ENCODE results near the gene ZNF543. TPM values are rescaled to one million over a fixed set of nuclear protein-coding genes. Genes with fewer than 3 reads are reported as not detected.

The ZNF543 gene
- total and polyA plus RNA-seq, 9 of the 15 experiments (the other 6 are each of a cell fraction or from before 2014, with no cell fraction given), result 0.14 to 5.5 (median 2.4) TPM

DNA sequence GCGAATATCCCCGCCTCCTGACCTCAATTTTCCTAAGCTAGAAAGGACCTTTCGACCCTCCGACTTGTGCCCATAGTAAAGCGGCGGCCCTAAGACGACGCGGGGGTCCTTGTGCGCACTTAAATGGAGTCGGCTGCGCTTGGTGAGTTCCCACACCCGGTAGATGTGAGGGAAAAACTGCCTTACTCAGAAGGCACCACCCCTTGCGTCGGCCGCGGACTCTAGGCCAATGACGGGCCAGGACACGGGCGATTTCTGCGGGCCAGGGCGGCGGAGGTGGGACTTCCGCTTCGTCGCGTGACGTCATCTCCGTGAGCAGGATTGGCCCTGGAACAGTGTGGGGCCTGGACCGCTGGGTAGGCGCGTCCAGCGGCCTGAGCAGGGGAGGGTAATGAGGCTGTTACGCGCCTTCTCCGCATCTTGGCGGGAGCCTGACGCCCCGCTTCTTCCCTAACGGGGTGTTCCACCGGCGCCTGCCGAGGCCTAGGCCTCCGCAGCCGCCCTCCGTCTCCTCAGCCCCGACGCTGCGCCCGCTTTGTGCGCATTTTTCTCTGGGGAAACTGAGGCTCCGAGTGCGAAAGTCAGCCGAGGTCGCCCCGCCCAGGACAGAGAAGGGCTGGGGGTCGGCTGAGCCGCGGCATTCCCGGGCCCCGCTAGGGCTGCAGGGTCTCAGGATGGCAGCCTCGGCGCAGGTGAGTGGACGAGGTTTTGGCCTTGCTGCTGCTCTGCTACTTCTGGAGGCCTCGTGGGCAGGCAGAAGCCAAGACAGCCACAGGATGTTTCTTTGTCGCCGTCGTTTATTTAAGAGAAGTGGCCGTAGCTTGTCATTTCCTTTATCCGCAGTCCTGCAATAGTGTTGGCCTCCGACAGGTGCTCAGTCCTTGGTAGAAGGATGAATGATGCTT, at the start of gene ZNF543 (continued):
- TF ChIP-seq JUND (IDR thresholded peaks at IDR 0.05; ENCODE audit: borderline replicate concordance, low read depth, low read length) (peak; percentile 92), JUND (tag; IDR thresholded peaks at IDR 0.05; ENCODE audit: borderline replicate concordance, low read depth, low read length) (peak; percentile 88), NONO (IDR thresholded peaks at IDR 0.05; ENCODE audit: low read depth in 2 of 2, low read length in 1 of 2) (no peak), ZNF197 (CRISPR knock-in tag; IDR thresholded peaks at IDR 0.05; ENCODE audit: low read depth) (no peak), DDX20 (tag; IDR thresholded peaks at IDR 0.05; ENCODE audit: low read depth) (no peak), HDAC2 (IDR thresholded peaks at IDR 0.05) (no peak), KAT8 (IDR thresholded peaks at IDR 0.05; ENCODE audit: low read depth) (no peak), NCOA2 (IDR thresholded peaks at IDR 0.05; ENCODE audit: partially characterized antibody in 2 of 2) (no peak), SUPT5H (IDR thresholded peaks at IDR 0.05) (peak; percentile 81), ZNF354B (CRISPR knock-in tag; IDR thresholded peaks at IDR 0.05) (no peak), ZNF583 (CRISPR knock-in tag; IDR thresholded peaks at IDR 0.05) (no peak), HDAC8 (tag; IDR thresholded peaks at IDR 0.05) (no peak), ZNF668 (CRISPR knock-in tag; IDR thresholded peaks at IDR 0.05) (no peak), ZNF274 (IDR thresholded peaks at IDR 0.05; ENCODE audit: borderline replicate concordance, low read depth, low read length) (no peak)
- TF ChIP-seq, protein P1, sequence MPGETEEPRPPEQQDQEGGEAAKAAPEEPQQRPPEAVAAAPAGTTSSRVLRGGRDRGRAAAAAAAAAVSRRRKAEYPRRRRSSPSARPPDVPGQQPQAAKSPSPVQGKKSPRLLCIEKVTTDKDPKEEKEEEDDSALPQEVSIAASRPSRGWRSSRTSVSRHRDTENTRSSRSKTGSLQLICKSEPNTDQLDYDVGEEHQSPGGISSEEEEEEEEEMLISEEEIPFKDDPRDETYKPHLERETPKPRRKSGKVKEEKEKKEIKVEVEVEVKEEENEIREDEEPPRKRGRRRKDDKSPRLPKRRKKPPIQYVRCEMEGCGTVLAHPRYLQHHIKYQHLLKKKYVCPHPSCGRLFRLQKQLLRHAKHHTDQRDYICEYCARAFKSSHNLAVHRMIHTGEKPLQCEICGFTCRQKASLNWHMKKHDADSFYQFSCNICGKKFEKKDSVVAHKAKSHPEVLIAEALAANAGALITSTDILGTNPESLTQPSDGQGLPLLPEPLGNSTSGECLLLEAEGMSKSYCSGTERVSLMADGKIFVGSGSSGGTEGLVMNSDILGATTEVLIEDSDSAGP (CRISPR knock-in tag; IDR thresholded peaks at IDR 0.05), result no peak
- TF ChIP-seq, protein P2, sequence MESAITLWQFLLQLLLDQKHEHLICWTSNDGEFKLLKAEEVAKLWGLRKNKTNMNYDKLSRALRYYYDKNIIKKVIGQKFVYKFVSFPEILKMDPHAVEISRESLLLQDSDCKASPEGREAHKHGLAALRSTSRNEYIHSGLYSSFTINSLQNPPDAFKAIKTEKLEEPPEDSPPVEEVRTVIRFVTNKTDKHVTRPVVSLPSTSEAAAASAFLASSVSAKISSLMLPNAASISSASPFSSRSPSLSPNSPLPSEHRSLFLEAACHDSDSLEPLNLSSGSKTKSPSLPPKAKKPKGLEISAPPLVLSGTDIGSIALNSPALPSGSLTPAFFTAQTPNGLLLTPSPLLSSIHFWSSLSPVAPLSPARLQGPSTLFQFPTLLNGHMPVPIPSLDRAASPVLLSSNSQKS (CRISPR knock-in tag; IDR thresholded peaks at IDR 0.05), result no peak
- TF ChIP-seq, protein P3, sequence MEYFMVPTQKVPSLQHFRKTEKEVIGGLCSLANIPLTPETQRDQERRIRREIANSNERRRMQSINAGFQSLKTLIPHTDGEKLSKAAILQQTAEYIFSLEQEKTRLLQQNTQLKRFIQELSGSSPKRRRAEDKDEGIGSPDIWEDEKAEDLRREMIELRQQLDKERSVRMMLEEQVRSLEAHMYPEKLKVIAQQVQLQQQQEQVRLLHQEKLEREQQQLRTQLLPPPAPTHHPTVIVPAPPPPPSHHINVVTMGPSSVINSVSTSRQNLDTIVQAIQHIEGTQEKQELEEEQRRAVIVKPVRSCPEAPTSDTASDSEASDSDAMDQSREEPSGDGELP (CRISPR knock-in tag; IDR thresholded peaks at IDR 0.05; ENCODE audit: borderline replicate concordance), result peak; percentile 65; the same call in 1 of the 2 replicates
- TF ChIP-seq, protein P4, sequence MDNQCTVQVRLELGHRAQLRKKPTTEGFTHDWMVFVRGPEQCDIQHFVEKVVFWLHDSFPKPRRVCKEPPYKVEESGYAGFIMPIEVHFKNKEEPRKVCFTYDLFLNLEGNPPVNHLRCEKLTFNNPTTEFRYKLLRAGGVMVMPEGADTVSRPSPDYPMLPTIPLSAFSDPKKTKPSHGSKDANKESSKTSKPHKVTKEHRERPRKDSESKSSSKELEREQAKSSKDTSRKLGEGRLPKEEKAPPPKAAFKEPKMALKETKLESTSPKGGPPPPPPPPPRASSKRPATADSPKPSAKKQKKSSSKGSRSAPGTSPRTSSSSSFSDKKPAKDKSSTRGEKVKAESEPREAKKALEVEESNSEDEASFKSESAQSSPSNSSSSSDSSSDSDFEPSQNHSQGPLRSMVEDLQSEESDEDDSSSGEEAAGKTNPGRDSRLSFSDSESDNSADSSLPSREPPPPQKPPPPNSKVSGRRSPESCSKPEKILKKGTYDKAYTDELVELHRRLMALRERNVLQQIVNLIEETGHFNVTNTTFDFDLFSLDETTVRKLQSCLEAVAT (IDR thresholded peaks at IDR 0.05), result no peak
- TF ChIP-seq, protein P5, sequence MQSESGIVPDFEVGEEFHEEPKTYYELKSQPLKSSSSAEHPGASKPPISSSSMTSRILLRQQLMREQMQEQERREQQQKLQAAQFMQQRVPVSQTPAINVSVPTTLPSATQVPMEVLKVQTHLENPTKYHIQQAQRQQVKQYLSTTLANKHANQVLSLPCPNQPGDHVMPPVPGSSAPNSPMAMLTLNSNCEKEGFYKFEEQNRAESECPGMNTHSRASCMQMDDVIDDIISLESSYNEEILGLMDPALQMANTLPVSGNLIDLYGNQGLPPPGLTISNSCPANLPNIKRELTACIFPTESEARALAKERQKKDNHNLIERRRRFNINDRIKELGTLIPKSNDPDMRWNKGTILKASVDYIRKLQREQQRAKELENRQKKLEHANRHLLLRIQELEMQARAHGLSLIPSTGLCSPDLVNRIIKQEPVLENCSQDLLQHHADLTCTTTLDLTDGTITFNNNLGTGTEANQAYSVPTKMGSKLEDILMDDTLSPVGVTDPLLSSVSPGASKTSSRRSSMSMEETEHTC (IDR thresholded peaks at IDR 0.05), result no peak
- TF ChIP-seq, protein P6, sequence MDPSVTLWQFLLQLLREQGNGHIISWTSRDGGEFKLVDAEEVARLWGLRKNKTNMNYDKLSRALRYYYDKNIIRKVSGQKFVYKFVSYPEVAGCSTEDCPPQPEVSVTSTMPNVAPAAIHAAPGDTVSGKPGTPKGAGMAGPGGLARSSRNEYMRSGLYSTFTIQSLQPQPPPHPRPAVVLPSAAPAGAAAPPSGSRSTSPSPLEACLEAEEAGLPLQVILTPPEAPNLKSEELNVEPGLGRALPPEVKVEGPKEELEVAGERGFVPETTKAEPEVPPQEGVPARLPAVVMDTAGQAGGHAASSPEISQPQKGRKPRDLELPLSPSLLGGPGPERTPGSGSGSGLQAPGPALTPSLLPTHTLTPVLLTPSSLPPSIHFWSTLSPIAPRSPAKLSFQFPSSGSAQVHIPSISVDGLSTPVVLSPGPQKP (CRISPR knock-in tag; IDR thresholded peaks at IDR 0.05), result no peak
